GM19099 (cell line): ENCODE measurements around the gene SOX9.

Source experiments
- POLR2A ChIP-seq: IDR thresholded peaks from 3 replicates; pipeline ENCODE4 v1.6.1; 2011; ENCODE audit warnings: low read depth; ENCODE audit not compliant: insufficient read length; ENCODE audit errors: extremely low read depth

SOX9 gene

DNA sequence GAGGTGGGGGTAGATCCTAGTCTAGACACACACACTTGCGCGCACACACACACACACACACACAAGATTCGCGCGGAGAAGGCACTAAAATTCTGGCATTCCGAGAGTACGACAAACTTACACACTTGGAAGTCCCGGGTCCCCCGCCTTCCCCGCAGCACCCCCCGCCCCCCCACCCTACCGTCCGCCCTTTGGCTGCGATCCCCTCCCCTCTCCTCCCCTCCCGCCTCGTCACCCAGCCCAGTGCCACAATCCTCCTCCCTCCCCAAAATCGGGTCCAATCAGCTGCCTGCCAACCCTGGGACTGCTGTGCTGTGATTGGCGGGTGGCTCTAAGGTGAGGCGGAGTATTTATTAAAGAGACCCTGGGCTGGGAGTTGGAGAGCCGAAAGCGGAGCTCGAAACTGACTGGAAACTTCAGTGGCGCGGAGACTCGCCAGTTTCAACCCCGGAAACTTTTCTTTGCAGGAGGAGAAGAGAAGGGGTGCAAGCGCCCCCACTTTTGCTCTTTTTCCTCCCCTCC is at the start of gene SOX9:
SOX9 (plus strand) TSS at position 379 of the 522 bp plus-strand sequence. CDS start 372 bp downstream, outside the sequence.
- TF ChIP-seq POLR2A = peak; percentile 92

DNA sequence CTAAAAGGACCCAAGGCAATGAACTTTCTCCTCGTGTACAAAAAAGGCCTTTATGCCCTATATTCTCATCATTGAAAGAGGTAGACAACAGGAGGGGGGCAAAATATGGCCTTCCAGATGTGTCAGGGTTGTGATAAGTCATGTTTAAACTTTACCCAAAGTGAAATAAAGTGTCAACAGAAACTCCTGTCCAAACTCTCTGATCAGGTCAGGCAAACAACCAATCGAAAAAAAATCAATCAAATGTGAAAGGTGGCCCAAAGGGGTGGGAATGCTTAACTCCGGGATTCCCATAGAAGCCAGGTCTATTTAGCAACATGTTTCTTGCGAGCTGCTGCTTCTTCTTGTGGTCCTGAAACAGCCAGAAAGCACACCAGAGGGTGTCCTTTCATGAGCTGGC is 49.5 kb upstream of the SOX9 start:
- TF ChIP-seq POLR2A = no peak

DNA sequence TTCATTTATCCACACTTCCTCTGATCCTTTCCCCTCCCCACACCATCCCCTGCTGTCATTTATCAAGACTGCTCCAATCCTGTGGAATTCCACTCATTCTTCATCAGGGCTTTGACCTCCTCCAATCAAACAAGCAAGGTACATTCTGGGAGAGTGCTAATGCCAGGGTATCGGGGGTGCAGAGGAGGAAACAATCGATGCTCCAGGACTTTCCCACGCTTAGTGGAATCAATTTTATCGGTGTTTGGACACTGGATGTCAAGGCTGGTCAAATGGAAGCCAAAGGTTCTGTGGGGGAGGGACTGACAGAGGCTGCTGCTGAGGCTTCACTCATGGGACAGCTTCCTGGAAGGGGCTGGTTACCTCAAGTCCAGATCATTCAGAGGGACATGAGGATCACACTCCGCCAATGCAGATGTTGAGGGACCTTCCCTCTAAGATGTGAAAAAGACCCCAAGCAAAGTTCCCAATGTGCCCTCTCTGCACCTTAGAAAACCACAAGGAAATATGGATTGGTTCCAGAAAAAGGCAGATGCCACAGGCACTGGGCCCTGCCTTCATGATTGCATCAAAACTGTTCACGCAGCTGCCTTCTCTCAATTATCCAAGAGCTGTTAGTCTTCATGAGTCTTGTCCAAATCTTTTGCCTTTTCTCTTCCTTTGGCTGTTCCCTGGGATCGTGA is 44.7 kb upstream of the SOX9 start:
- no peak for TF ChIP-seq POLR2A

DNA sequence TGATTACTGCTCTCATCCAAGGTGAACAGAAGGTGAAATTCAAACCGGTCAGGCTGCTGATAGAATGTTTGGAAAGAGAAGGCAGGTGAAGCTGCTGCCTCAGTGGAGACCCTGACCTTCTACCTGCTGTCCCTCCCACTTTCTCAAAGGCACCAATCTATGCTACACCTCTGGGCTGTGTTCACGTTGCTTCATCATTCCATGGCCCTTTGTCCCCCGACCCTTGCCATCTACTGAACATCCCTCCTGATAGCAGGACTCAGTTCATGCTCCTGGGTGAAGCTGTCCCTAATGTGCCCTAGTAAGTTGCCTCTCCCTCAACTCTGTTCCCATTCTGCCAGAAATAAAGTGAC is 44.2 kb upstream of the SOX9 start:
- TF ChIP-seq POLR2A = no peak

DNA sequence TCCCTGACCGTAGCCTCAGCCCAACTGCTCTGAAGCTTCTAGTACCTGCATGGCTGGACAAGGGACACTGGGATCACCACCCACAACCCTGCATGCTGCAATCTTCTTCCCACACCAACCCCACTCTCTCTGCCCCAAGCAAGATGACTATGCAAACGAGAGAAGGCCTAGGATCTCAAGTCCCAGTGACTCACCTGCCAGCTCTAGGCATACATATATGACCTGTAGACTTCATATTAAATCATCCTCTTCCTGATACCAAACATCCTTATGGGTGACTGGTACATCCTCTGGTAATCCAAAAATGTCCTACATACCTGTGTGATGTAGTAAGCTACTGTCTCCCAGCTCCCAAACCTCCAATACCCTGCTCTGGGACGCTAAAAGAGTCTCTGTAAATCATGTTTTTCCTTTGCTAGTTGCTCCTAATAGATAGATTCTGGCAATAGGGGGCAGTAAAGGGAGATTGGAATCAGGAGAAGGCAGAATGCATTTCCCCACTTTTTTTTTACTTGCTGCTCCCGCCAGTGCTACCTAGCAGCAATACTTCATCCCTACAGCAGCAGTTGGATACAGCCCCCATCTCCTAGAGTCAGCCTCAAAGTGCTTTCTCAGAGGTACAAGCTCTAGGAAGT is 43.4 kb upstream of the SOX9 start:
- no peak for TF ChIP-seq POLR2A

DNA sequence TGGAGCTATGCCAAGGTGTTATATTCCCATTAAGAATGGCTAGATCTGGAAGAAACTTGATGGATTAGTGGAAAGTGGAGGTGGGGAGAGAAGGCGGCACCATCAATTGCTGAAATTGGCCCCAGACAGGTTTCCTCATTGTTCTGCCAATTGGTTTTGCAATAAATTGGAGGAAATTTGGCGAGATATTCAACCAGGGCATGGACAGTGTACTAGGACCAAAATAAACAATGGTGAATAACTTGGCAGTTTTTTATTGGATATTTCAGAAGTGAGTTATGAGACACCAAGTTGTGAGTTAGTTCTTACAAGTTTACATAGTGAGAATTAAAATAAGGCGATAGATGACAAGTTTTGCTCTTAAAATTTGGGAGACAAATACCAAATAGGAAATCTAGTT is 41.1 kb upstream of the SOX9 start:
- TF ChIP-seq POLR2A = no peak

DNA sequence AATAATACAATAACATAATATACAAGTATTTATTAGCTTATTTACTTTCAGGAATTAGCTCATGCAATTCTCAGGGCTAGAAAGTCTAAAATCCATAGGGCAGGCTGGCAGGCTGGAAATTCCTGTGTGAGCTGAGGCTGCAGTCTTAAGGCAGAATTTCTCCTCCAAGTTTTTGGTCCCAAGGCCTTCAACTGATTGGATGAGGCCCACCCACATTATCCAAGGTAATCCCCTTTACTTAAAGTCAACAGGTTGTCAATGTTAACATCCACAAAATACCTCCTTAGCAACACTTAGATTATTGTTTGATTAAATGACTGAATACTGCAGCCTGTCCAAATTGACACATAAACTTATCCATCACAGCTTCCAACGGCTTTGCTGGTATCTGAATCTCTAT is 32.9 kb upstream of the SOX9 start:
- no peak for TF ChIP-seq POLR2A

DNA sequence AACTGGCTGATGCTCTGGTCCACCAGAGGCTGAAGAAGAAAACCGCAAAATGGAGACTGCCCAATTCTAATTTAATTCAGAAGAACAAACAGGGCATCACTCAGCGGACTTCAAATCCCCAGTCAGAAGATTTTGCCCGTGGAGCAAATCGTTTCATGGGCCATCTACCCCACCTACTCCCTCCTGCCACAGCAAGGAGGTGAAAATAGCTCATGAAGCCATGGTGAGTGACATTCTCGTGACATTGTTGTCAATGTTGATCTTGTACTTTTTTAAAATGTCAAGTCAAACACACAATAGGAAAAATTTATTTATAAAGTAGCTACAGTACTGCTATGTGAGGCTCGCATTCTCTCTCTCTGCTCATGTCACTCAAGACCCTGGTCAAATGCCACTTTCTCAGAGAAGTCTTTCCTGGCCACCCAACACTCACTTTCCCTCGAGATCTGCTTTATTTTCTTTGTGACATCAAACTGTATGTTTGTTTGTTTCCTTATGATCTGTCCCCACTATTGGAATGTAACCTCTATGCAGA is 31.3 kb upstream of the SOX9 start:
- no peak for TF ChIP-seq POLR2A

DNA sequence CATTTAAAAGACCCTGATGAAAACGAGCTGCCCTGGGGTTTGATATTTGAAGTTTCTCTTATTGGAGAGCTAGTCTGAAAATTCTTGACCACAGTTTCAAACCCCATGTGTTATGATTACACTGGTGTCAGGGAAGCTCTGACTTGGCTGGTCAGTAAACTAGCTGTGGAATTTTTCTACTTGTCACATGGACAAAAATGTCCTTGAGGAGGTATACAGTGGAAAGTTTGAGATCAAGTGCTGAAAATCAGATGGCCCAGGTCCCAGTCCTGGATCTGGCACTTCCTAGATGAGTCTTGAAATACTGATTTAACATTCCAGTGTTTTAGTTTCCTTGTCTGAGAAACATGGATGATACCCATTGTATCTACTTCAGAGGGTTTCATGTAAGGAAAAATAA is 30.7 kb upstream of the SOX9 start:
- TF ChIP-seq POLR2A = no peak

DNA sequence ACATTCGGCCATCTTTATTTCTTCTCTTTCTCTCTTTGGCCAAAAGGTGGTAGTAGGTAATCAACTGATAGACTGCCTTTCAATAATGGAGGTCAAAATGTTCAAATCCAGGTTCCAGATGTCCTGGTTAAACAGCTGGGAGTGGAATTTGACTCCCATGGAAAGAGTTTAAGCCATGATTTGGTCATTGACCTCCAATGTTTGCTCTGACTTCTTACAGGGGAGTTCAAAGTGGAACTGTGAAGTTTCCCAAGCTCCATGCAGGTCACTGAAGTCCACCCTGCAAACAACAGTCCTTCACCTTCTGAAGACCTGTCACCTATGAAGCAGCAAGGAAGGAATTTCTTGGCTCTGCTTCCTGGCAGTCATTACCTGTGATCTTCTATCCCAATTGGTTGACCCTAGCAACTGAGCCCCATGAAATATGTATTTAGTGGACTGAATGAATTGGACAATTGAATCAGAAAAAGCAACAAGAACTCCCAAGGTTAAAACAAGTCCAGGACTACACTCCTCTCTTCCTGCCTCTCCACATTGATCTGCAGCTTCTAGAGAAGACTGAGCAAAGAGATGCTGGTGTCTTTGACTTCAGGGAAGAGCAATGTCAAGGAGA is 28.0 kb upstream of the SOX9 start:
- TF ChIP-seq POLR2A = no peak

DNA sequence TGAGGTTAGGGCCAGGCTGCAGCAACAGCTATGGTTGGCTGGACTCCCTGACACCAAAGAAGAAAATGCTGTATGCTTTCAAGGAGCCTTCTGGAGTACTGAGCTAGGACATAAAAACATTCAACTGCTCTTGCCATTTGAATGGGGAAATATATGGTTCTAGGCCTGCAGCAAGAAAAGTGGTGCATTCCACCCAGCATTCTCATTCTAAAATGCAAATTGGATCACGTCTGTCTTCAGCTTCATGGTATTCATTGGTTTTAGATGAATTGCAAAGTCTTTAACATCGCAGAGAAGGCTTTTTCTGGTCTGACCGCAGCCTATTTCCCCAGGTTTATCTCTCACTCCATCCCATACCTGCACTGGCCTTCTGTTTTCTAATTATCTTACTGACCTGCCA is 27.1 kb upstream of the SOX9 start:
- no peak for TF ChIP-seq POLR2A

DNA sequence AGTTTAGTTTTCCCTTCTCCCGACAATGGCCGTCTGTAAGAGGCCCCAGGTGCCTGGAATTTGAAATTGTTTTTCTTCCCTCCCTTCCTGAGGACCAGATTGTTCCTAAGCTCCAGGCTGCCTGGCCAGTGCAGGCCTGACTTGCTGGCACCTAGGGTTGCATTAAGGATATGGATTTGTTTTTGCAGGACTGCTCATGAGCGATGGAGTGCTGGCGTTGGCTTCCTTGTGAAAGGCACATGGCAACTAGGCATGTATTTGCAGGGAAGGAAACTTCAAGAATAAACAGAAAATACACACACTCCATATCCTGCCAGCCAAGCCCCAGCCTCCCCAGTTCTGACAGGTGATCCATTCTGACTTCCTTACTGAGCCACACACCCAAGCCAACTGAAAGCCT is 25.5 kb upstream of the SOX9 start:
- no peak for TF ChIP-seq POLR2A

DNA sequence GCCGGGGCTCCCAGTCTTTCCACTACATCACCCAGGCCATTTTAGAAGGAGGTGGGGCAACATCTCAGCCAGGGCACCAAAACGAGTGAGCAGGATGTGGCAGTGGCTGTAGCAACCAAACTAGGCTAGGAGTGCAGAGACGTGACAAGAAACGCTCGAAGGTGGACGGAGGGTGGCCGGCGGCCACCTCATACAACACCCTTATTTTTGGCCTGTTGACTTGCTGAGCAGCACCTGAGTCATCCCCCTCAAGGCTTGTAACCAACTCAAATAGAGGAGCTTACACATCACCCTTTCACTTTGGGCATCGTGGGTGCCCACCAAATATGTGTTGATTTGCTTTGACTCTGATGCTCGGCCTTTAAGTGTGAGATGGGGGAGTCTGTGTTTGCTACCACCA is 23.7 kb upstream of the SOX9 start:
- no peak for TF ChIP-seq POLR2A

DNA sequence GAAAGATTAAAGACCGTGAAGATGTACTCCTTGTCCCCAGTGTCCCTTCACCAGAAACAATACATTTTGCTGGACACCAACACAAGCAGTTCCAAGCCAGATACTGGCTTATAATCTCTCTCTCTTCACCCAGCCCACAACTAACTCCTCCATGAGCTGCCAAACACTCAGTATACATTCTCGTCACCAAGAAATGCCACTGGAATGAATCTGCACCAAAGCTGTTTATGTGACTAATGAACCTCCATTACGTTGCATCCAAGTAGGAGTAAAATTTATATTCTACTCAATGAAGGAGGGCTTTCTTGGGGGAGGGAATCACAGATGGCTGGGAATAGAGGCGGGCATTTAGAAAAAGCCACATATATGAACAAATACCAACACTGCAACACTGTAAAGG is 20.9 kb upstream of the SOX9 start:
- TF ChIP-seq POLR2A = no peak

DNA sequence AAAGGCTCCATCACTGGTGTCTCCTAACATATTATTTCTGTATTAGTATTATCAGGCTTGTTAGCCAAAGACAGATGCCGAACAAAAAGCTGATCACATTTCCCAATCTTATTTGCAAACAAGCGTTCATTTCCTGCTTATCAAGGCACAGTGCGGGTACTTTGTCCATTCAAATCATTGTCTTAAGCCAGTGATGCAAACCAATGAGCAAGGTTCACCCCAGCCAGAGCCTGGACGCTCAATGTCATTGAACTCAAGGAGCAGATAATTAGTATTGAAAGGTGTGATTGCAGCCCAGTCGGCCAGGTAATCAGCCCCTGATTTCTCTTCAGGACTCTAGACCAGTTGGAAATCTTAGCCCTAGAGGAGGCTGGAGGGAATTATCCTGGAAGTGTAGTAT is 20.4 kb upstream of the SOX9 start:
- no peak for TF ChIP-seq POLR2A

DNA sequence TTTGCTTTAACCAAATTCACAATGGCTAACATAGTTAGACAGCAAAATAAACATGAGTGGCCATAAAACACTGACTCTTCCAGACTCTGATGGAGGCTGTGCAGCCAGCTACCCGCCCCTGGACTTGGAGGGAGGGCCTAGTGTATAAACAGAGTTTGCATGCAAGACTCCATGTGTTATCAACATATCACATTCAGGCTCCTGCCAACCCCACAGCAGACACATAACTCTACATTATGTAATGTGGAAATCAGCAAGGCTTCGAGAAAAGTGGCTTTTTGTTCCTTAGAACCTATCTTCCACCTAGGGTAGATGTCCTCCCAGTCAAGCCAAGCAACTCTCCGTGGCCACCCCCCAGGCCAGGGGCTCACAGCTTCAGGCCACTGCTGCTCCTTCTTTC is 19.3 kb upstream of the SOX9 start:
- TF ChIP-seq POLR2A = no peak

DNA sequence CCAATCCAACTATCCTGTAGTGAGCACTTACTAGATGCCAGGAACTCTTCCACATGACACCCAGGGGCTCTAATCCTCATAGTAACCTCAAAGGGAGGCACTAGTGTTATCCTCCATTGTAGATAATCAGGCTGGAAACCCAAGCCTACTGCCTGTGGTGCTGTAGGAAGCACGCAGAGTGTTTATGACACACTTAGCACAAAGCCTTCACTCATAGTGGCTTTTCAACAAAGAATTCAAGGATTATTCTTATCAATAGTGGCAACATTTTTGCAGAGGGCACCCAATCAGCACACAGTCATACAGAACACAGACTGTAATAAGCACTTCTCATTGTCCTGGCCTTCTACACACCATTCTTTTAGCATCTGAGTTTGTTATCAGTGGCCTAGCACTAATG is 18.5 kb upstream of the SOX9 start:
- no peak for TF ChIP-seq POLR2A
